CD4-positive, alpha-beta T cell treated with Interferon gamma for 1 hour (primary cell): ENCODE measurements around the gene CFAP61.

Experiments used
- DNase-seq: peaks from one replicate; pipeline ENCODE4 v3.0.0-alpha.2; 2020

Gene CFAP61

GRCh38 chr20:20407891-20408805 lies 355.8 kb downstream of the CFAP61 start:
- DNase-seq: no peak

GRCh38 chr20:20409331-20409730 lies 357.0 kb downstream of the CFAP61 start:
- no peak for DNase-seq
